OCI-LY3 (cell line): ENCODE results near the gene FKBP1B.

ENCODE experiments used
- EZH2phosphoT487 ChIP-seq: fragments of 200-600 bp; shearing (Covaris generic); IDR thresholded peaks from 2 replicates; pipeline ENCODE4 v1.6.1; 2018; ENCODE audit warnings: antibody characterized with exemption, mixed run types, low read depth
- TF ChIP-seq, protein P1 (sequence below): fragments of 200-600, 300-600 bp; sonication (generic); IDR thresholded peaks from 2 replicates; pipeline ENCODE4 v1.5.1; 2014; ENCODE audit warnings: antibody characterized with exemption, low read length, low read depth

DNA sequence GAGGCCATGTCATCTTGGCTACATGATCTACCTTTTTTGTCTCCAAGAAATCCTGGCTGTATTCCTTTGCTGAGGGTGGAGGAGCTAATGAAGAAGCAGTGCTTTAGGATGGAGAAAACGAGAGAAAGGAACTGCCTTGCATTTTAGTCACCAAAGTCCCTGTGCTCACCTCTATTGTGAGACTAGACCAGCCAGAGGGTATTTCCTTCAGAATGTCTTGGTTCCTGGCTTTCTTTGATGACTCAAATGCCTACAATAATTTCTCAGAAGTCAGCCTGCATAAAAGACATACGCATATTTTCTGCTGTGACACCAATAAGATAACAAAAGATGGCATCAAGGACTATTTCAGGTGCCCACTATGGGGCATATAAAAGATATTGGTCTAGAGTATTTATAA, 15.8 kb downstream of the FKBP1B start:
- TF ChIP-seq, protein P1, sequence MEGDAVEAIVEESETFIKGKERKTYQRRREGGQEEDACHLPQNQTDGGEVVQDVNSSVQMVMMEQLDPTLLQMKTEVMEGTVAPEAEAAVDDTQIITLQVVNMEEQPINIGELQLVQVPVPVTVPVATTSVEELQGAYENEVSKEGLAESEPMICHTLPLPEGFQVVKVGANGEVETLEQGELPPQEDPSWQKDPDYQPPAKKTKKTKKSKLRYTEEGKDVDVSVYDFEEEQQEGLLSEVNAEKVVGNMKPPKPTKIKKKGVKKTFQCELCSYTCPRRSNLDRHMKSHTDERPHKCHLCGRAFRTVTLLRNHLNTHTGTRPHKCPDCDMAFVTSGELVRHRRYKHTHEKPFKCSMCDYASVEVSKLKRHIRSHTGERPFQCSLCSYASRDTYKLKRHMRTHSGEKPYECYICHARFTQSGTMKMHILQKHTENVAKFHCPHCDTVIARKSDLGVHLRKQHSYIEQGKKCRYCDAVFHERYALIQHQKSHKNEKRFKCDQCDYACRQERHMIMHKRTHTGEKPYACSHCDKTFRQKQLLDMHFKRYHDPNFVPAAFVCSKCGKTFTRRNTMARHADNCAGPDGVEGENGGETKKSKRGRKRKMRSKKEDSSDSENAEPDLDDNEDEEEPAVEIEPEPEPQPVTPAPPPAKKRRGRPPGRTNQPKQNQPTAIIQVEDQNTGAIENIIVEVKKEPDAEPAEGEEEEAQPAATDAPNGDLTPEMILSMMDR, result no peak
- no peak for TF ChIP-seq EZH2phosphoT487
